Osteocyte (in vitro differentiated cells): ENCODE measurements around the gene EMID1. TPM values are rescaled to one million over a fixed set of nuclear protein-coding genes. Genes with fewer than 3 reads are reported as not detected.
"Not testable (repeated sequence)": the region's sequence is repeated elsewhere in the genome, so short reads cannot be mapped to it uniquely, and the experiment has no call there.

Source experiments
- DNase-seq: peaks from one replicate; pipeline ENCODE4 v3.0.0; 2021; ENCODE audit warnings: mixed read lengths; ENCODE audit not compliant: unreplicated experiment; ENCODE audit errors: extremely low spot score
- H3K27ac Mint-ChIP-seq: one replicate; pipeline ENCODE4 v1.8.0; 2021; ENCODE audit warnings: mild to moderate bottlenecking, mixed read lengths; ENCODE audit not compliant: unreplicated experiment
- H3K27me3 Mint-ChIP-seq: one replicate; pipeline ENCODE4 v1.8.0; 2021; ENCODE audit warnings: mixed read lengths; ENCODE audit not compliant: unreplicated experiment
- H3K36me3 Mint-ChIP-seq: one replicate; pipeline ENCODE4 v1.8.0; 2021; ENCODE audit warnings: mixed read lengths; ENCODE audit not compliant: unreplicated experiment
- H3K4me1 Mint-ChIP-seq: one replicate; pipeline ENCODE4 v1.8.0; 2021; ENCODE audit warnings: mixed read lengths; ENCODE audit not compliant: unreplicated experiment
- H3K4me3 Mint-ChIP-seq: one replicate; pipeline ENCODE4 v1.8.0; 2021; ENCODE audit warnings: mild to moderate bottlenecking, moderate library complexity, mixed read lengths; ENCODE audit not compliant: unreplicated experiment
- H3K9me3 Mint-ChIP-seq: one replicate; pipeline ENCODE4 v1.8.0; 2021; ENCODE audit warnings: mixed read lengths; ENCODE audit not compliant: unreplicated experiment
- CTCF ChIP-seq: fragments of 200-600 bp; sonication (generic); IDR thresholded peaks from 2 replicates; pipeline ENCODE4 v1.5.0; 2021; ENCODE audit warnings: antibody characterized with exemption, mild to moderate bottlenecking, moderate library complexity
- total RNA-seq: library from RNA; stranded (reverse); gene quantifications from 2 replicates; pipeline ENCODE4 v1.2.1, GENCODE V29; 2021

Gene EMID1
- total RNA-seq, 1 donor from 2014 or later, result 0.51 TPM

GRCh38 chr22:29233277-29233877 lies 27.7 kb downstream of the EMID1 start:
- Mint-ChIP-seq H3K9me3 (peaks cover 6% of the 10 kb centered on the region), H3K4me1 (no peaks in the 10 kb centered on the region), H3K27ac (no peak overlapping the region), H3K27me3 (peaks cover 11% of the 10 kb centered on the region), H3K36me3 (no peaks in the 10 kb centered on the region), H3K4me3 (no peak overlapping the region)
- no peak for TF ChIP-seq CTCF
- DNase-seq, result no peak

- H3K4me3 Mint-ChIP-seq, H3K27ac Mint-ChIP-seq, H3K4me1 Mint-ChIP-seq, H3K36me3 Mint-ChIP-seq, DNase-seq: not testable (repeated sequence)
- peaks cover 23% of the 10 kb centered on the region for H3K27me3 Mint-ChIP-seq
- H3K9me3 Mint-ChIP-seq, result peaks cover 26% of the 10 kb centered on the region
Measured at GRCh38 chr22:29240481-29240880, 34.8 kb downstream of the EMID1 start.

DNA sequence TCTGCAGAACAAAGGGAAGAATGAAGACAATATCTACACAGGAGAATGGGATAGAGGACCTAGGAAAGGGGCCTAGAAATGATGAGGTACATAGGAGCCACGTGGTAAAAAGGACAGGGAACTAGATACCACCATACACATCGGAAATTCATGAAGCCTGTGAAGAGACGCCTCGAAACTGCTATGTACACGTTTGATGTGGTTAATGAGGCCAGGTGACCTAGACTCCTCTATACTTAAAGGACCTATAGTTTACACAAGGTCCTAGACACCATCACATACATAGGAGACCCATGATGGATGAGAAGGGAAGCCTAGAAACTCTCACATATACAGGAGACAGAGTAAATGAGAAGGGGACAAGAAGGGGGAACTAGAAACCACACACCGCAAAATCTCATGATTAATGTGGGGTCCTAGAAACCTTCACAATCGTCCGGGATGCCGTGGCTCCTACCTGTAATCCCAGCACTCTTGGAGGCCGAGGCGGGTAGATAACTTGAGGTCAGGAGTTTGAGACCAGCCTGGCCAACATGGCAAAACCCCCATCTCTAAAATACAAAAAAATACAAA lies 38.3 kb downstream of the EMID1 start:
- no peak overlapping the region for H3K4me3 Mint-ChIP-seq
- no peak for DNase-seq
- H3K36me3 Mint-ChIP-seq, result peaks cover 7% of the 10 kb centered on the region
- H3K9me3 Mint-ChIP-seq, result peaks cover 22% of the 10 kb centered on the region
- peaks cover 18% of the 10 kb centered on the region for H3K27me3 Mint-ChIP-seq
- H3K27ac Mint-ChIP-seq, result no peak overlapping the region
- no peak for TF ChIP-seq CTCF
- H3K4me1 Mint-ChIP-seq, result no peaks in the 10 kb centered on the region

- no peak for TF ChIP-seq CTCF
- Mint-ChIP-seq H3K27ac (no peak overlapping the region), H3K4me1 (no peaks in the 10 kb centered on the region), H3K9me3 (peaks cover 22% of the 10 kb centered on the region), H3K27me3 (peaks cover 20% of the 10 kb centered on the region), H3K36me3 (peaks cover 7% of the 10 kb centered on the region), H3K4me3 (no peak overlapping the region)
- no peak for DNase-seq
Measured at GRCh38 chr22:29244785-29245625, 39.3 kb downstream of the EMID1 start.

GRCh38 chr22:29245626-29246385 lies 40.1 kb downstream of the EMID1 start:
- DNase-seq, result no peak
- H3K36me3 Mint-ChIP-seq, result peaks cover 7% of the 10 kb centered on the region
- H3K9me3 Mint-ChIP-seq, result peaks cover 21% of the 10 kb centered on the region
- H3K27ac Mint-ChIP-seq, result no peak overlapping the region
- TF ChIP-seq CTCF, result peak; percentile 95
- peaks cover 20% of the 10 kb centered on the region for H3K27me3 Mint-ChIP-seq
- H3K4me3 Mint-ChIP-seq, result no peak overlapping the region
- H3K4me1 Mint-ChIP-seq, result no peaks in the 10 kb centered on the region

DNA sequence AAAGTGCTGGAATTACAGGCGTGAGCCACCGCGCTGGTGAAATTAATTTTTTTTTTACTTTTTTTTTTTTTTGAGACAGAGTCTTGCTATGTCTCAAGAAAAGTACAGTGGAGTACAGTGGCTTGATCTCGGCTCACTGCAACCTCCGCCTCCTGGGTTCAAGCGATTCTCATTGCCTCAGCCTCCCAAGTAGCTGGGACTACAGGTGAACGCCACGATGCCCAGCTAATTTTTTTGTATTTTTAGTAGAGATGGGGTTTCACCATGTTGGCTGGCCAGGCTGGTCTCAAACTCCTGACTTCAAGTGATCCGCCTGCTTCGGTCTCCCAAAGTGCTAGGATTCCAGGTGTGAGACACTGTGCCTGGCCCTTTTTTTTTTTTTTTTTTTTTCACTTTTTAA lies 42.2 kb downstream of the EMID1 start:
- H3K4me3 Mint-ChIP-seq, DNase-seq, H3K36me3 Mint-ChIP-seq, H3K9me3 Mint-ChIP-seq, H3K27ac Mint-ChIP-seq, H3K4me1 Mint-ChIP-seq: not testable (repeated sequence)
- peaks cover 17% of the 10 kb centered on the region for H3K27me3 Mint-ChIP-seq
